GM12873 (cell line): ENCODE data around the gene PRPF6.

Source experiments
- CTCF ChIP-seq: IDR thresholded peaks from 2 replicates; pipeline ENCODE4 v1.5.1; 2012; ENCODE audit warnings: low read depth, mild to moderate bottlenecking, moderate library complexity, low read length, control low read depth; ENCODE audit not compliant: insufficient read depth; ENCODE audit errors: missing control alignments

The PRPF6 gene

GRCh38 chr20:63967330-63968135, 13.4 kb upstream of the PRPF6 start:
- TF ChIP-seq CTCF, result no peak

- no peak for TF ChIP-seq CTCF
These were observed 12.6 kb upstream of the PRPF6 start for GRCh38 chr20:63968136-63968927.

- TF ChIP-seq CTCF, result no peak
These were observed 11.8 kb upstream of the PRPF6 start for GRCh38 chr20:63968928-63969760.

- no peak for TF ChIP-seq CTCF
These were observed 10.9 kb upstream of the PRPF6 start, which contains the start of gene ZNF512B for GRCh38 chr20:63969838-63970713. ZNF512B (minus strand) TSS chr20:63969930; CDS start chr20:63967950, 1,980 bp downstream.

DNA sequence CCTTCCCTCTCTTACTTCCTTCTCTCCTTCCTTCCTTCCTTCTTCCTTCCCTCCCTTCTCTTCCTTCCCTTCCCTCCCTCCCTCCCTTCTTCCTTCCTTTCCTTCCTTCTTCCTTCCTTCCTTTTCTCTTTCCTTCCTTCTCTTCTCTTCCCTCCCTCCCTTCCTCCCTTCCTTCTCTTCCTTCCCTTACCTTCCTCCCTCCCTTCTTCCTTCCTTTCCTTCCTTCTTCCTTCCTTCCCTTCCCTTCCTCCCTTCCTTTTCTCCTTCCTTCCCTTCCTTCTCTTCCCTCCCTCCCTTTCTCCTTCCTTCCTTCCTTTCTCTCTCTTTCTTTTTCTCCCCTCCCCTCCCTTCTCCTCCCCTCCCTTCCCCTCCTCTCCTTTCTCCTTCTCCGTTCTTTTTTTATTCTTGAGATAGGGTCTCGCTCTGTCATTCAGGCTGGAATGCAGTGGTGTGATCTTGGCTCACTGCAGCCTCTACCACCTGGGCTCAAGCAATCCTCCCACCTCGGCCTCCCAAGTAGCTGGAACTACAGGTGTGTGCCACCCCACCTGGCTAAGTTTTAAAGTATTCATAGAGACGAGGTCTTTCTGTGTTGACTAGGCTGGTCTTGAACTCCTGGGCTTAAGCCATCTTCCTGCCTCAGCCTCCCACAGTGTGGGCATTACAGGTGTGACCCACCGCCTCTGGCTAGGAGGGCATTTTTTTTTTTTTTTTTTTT, 10.1 kb upstream of the PRPF6 start:
- no peak for TF ChIP-seq CTCF
